SIG-M5 treated with dmso at 0.1 percent for 504 hours (cell line): ENCODE results near the gene ACTN4.
A peak's percentile ranks its signal among the peaks of the same experiment; 100 is the strongest.

Experiments used
- DNase-seq: peaks from one replicate; lab custom pipeline; 2025; ENCODE audit not compliant: unreplicated experiment; lab: John Stamatoyannopoulos, UW

Gene ACTN4

GRCh38 chr19:38676878-38677646 is 29.6 kb downstream of the ACTN4 start:
- DNase-seq, result no peak

GRCh38 chr19:38678217-38678890 is 30.9 kb downstream of the ACTN4 start:
- no peak for DNase-seq

- DNase-seq, result no peak
Observed at GRCh38 chr19:38678891-38679494, 31.5 kb downstream of the ACTN4 start.

GRCh38 chr19:38679839-38680238 is 32.4 kb downstream of the ACTN4 start:
- no peak for DNase-seq

GRCh38 chr19:38682195-38682867 is 34.9 kb downstream of the ACTN4 start:
- DNase-seq, result no peak

GRCh38 chr19:38682872-38683392 is 35.5 kb downstream of the ACTN4 start:
- DNase-seq, result no peak

GRCh38 chr19:38683393-38684077 is 36.1 kb downstream of the ACTN4 start:
- DNase-seq, result peak; percentile 77

GRCh38 chr19:38684078-38684861 is 36.8 kb downstream of the ACTN4 start:
- peak; percentile 91 for DNase-seq

- no peak for DNase-seq
Observed at GRCh38 chr19:38684862-38685665, 37.6 kb downstream of the ACTN4 start.

- DNase-seq, result no peak
Observed at GRCh38 chr19:38685666-38686529, 38.4 kb downstream of the ACTN4 start.

GRCh38 chr19:38686530-38686888 is 39.1 kb downstream of the ACTN4 start:
- no peak for DNase-seq

- DNase-seq, result no peak
Observed at GRCh38 chr19:38687837-38688378, 40.5 kb downstream of the ACTN4 start.

GRCh38 chr19:38690146-38690545 is 42.7 kb downstream of the ACTN4 start:
- DNase-seq, result no peak

GRCh38 chr19:38690832-38691231 is 43.4 kb downstream of the ACTN4 start:
- no peak for DNase-seq

- no peak for DNase-seq
Observed at GRCh38 chr19:38691938-38692457, 44.5 kb downstream of the ACTN4 start.

GRCh38 chr19:38692458-38693379 is 45.3 kb downstream of the ACTN4 start:
- DNase-seq, result no peak
